Loucy (cell line): ENCODE data around the gene KANSL2.
A peak's percentile ranks its signal among the peaks of the same experiment; 100 is the strongest.

Experiments used
- H2AFZ ChIP-seq: fragments of 200-600 bp; sonication (generic); 2 replicates; pipeline ENCODE4 v1.6.0; 2016; ENCODE audit warnings: antibody characterized with exemption, mild to moderate bottlenecking, low read length, moderate library complexity
- H3F3A ChIP-seq: fragments of 200-600 bp; 2 replicates; pipeline ENCODE4 v1.6.0; 2016; ENCODE audit warnings: antibody characterized with exemption, low read depth, mild to moderate bottlenecking
- H3K27me3 ChIP-seq: fragments of 200-600 bp; sonication (generic); 2 replicates; pipeline ENCODE4 v1.6.1; 2014; ENCODE audit warnings: low read length, mild to moderate bottlenecking; ENCODE audit not compliant: insufficient read depth, poor library complexity, severe bottlenecking
- H3K36me3 ChIP-seq: fragments of 200-600 bp; sonication (generic); 2 replicates; pipeline ENCODE4 v1.6.1; 2016; ENCODE audit warnings: low read length; ENCODE audit not compliant: insufficient read depth
- H3K4me1 ChIP-seq: fragments of 200-600 bp; sonication (generic); 2 replicates; pipeline ENCODE4 v1.5.1; 2014; ENCODE audit warnings: low read length, mild to moderate bottlenecking; ENCODE audit not compliant: insufficient read depth, poor library complexity, severe bottlenecking
- H3K4me2 ChIP-seq: fragments of 200-600 bp; sonication (generic); 2 replicates; pipeline ENCODE4 v1.6.0; 2014; ENCODE audit warnings: antibody characterized with exemption, low read length, low read depth, mild to moderate bottlenecking; ENCODE audit not compliant: poor library complexity, severe bottlenecking
- H3K4me3 ChIP-seq: fragments of 200-600 bp; sonication (generic); 2 replicates; pipeline ENCODE4 v1.5.1; 2014; ENCODE audit warnings: low read length, mild to moderate bottlenecking, mixed read lengths; ENCODE audit not compliant: poor library complexity, severe bottlenecking
- H3K79me2 ChIP-seq: fragments of 200-600 bp; sonication (generic); 2 replicates; pipeline ENCODE4 v1.6.1; 2014; ENCODE audit warnings: low read length; ENCODE audit not compliant: insufficient read depth
- H3K9ac ChIP-seq: fragments of 200-600 bp; sonication (generic); 2 replicates; pipeline ENCODE4 v1.6.0; 2014; ENCODE audit warnings: mild to moderate bottlenecking, low read depth, low read length, moderate library complexity; ENCODE audit not compliant: poor library complexity, severe bottlenecking
- H3K9me2 ChIP-seq: fragments of 200-600 bp; sonication (generic); replicated peaks from 2 replicates; pipeline ENCODE4 v1.6.1; 2016; ENCODE audit warnings: low read depth, low read length, mixed read lengths
- H3K9me3 ChIP-seq: fragments of 200-600 bp; sonication (generic); 2 replicates; pipeline ENCODE4 v1.6.1; 2014; ENCODE audit warnings: mild to moderate bottlenecking, antibody characterized with exemption, low read length, low read depth; ENCODE audit not compliant: insufficient read depth
- H4K20me1 ChIP-seq: fragments of 200-600 bp; sonication (generic); 2 replicates; pipeline ENCODE4 v1.6.0; 2014; ENCODE audit warnings: antibody characterized with exemption, low read length, mild to moderate bottlenecking; ENCODE audit not compliant: insufficient read depth, poor library complexity, severe bottlenecking
- CTCF ChIP-seq: fragments of 200-600 bp; sonication (generic); conservative IDR thresholded peaks from 2 replicates; pipeline ENCODE4 v1.5.1; 2014; ENCODE audit warnings: mild to moderate bottlenecking, antibody characterized with exemption, low read length
- EZH2phosphoT487 ChIP-seq: fragments of 200-600 bp; IDR thresholded peaks from 2 replicates; pipeline ENCODE4 v1.6.1; 2018; ENCODE audit warnings: antibody characterized with exemption, mild to moderate bottlenecking, moderate library complexity, borderline replicate concordance

KANSL2 gene

GRCh38 chr12:48680861-48681260 lies 1.2 kb downstream of the KANSL2 start:
- H3K9ac ChIP-seq, result peak overlapping the region; percentile 94
- no peaks in the 10 kb centered on the region for H3K9me3 ChIP-seq
- H3F3A ChIP-seq, result no peaks in the 10 kb centered on the region
- peaks cover 13% of the 10 kb centered on the region; the same call in 1 of the 2 replicates for H3K36me3 ChIP-seq
- H2AFZ ChIP-seq, result no peak overlapping the region
- no peaks in the 10 kb centered on the region for H3K9me2 ChIP-seq
- TF ChIP-seq EZH2phosphoT487, result no peak
- TF ChIP-seq CTCF, result no peak
- peaks cover 57% of the 10 kb centered on the region for H4K20me1 ChIP-seq
- peaks cover 61% of the 10 kb centered on the region for H3K79me2 ChIP-seq
- H3K4me2 ChIP-seq, result peak overlapping the region; percentile 91
- peak overlapping the region; percentile 86 for H3K4me3 ChIP-seq
- no peaks in the 10 kb centered on the region for H3K27me3 ChIP-seq
- H3K4me1 ChIP-seq, result peaks cover 43% of the 10 kb centered on the region

GRCh38 chr12:48678551-48679185 lies 3.4 kb downstream of the KANSL2 start:
- no peaks in the 10 kb centered on the region for H3K9me2 ChIP-seq

GRCh38 chr12:48671231-48671856 lies 10.7 kb downstream of the KANSL2 start:
- Histone ChIP-seq H3K27me3 (no peaks in the 10 kb centered on the region), H3K36me3 (peaks cover 84% of the 10 kb centered on the region), H4K20me1 (peaks cover 52% of the 10 kb centered on the region), H3K4me2 (no peak overlapping the region), H3F3A (no peaks in the 10 kb centered on the region), H3K9ac (no peak overlapping the region), H3K4me1 (peaks cover 9% of the 10 kb centered on the region), H3K4me3 (no peak overlapping the region), H2AFZ (no peak overlapping the region), H3K9me2 (no peaks in the 10 kb centered on the region), H3K9me3 (no peaks in the 10 kb centered on the region), H3K79me2 (peaks cover 48% of the 10 kb centered on the region)
- TF ChIP-seq EZH2phosphoT487, result no peak
- TF ChIP-seq CTCF, result no peak

More at GRCh38 chr12:48678551-48679185, 3.4 kb downstream of the KANSL2 start:
- peak overlapping the region; percentile 94 for H3K9ac ChIP-seq
- H3K4me1 ChIP-seq, result peaks cover 47% of the 10 kb centered on the region
- H3K36me3 ChIP-seq, result peaks cover 27% of the 10 kb centered on the region; the same call in 1 of the 2 replicates
- H3K4me2 ChIP-seq, result peak overlapping the region; percentile 91
- H3K27me3 ChIP-seq, result no peaks in the 10 kb centered on the region
- H3K9me3 ChIP-seq, result no peaks in the 10 kb centered on the region
- H3K4me3 ChIP-seq, result peak overlapping the region; percentile 86
- H2AFZ ChIP-seq, result no peak overlapping the region
- peaks cover 81% of the 10 kb centered on the region for H3K79me2 ChIP-seq
- no peaks in the 10 kb centered on the region for H3F3A ChIP-seq
- peaks cover 76% of the 10 kb centered on the region for H4K20me1 ChIP-seq
- TF ChIP-seq CTCF (no peak), EZH2phosphoT487 (no peak)
